ENCODE results near the gene LRRC8B.

The LRRC8B gene

DNA sequence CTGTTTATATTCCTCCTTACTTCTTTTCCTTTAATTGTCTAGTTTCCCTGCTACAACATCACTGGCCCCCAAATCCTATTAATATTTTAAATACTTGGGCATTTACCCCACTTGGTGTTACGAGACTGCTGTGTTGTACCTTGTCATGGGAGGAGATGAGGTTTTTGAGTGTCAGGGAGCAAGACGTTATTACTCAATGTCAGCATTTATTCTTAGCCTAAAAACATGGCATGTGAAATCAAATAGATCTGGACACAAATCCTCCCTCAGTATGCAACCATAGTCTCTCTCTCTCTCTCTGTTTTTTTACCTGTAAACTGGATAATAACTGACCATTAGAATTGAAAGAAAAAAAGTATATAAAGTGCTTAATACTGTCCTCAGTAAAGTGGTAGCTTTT is 4.6 kb downstream of the LRRC8B start:
- Histone ChIP-seq H3K9ac (ENCODE audit: low read depth, low read length) (no peak overlapping the region), H3K79me2 (ENCODE audit: insufficient read depth, low read length) (peaks cover 17% of the 10 kb centered on the region), H3K4me1 (ENCODE audit: insufficient read depth, low read length) (peaks cover 30% of the 10 kb centered on the region), H3K36me3 (ENCODE audit: insufficient read depth, low read length) (no peaks in the 10 kb centered on the region), H2AFZ (ENCODE audit: low read depth, low read length) (no peak overlapping the region), H3K27me3 (ENCODE audit: insufficient read depth, low read length, poor library complexity) (no peaks in the 10 kb centered on the region), H3K4me3 (ENCODE audit: low read depth in 1 of 2, low read length in 2 of 2) (no peak overlapping the region), H3K9me3 (ENCODE audit: insufficient read depth, low read length, severe bottlenecking) (no peaks in the 10 kb centered on the region), H3K4me2 (ENCODE audit: insufficient read depth, low read length) (no peak overlapping the region), H4K20me1 (ENCODE audit: insufficient read depth, low read length) (peaks cover 2% of the 10 kb centered on the region; the same call in 1 of the 2 replicates), H3K27ac (ENCODE audit: low read length) (no peak overlapping the region)
- DNase-seq (no peak), ATAC-seq (ENCODE audit: insufficient read depth, low read depth) (no peak)
- TF ChIP-seq, protein P1, sequence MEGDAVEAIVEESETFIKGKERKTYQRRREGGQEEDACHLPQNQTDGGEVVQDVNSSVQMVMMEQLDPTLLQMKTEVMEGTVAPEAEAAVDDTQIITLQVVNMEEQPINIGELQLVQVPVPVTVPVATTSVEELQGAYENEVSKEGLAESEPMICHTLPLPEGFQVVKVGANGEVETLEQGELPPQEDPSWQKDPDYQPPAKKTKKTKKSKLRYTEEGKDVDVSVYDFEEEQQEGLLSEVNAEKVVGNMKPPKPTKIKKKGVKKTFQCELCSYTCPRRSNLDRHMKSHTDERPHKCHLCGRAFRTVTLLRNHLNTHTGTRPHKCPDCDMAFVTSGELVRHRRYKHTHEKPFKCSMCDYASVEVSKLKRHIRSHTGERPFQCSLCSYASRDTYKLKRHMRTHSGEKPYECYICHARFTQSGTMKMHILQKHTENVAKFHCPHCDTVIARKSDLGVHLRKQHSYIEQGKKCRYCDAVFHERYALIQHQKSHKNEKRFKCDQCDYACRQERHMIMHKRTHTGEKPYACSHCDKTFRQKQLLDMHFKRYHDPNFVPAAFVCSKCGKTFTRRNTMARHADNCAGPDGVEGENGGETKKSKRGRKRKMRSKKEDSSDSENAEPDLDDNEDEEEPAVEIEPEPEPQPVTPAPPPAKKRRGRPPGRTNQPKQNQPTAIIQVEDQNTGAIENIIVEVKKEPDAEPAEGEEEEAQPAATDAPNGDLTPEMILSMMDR (IDR thresholded peaks at IDR 0.05; ENCODE audit: borderline replicate concordance, extremely low read depth, low read length, poor library complexity, severe bottlenecking): no peak
- TF ChIP-seq EZH2 (IDR thresholded peaks at IDR 0.05; ENCODE audit: borderline replicate concordance, low read depth, low read length, severe bottlenecking): no peak

DNA sequence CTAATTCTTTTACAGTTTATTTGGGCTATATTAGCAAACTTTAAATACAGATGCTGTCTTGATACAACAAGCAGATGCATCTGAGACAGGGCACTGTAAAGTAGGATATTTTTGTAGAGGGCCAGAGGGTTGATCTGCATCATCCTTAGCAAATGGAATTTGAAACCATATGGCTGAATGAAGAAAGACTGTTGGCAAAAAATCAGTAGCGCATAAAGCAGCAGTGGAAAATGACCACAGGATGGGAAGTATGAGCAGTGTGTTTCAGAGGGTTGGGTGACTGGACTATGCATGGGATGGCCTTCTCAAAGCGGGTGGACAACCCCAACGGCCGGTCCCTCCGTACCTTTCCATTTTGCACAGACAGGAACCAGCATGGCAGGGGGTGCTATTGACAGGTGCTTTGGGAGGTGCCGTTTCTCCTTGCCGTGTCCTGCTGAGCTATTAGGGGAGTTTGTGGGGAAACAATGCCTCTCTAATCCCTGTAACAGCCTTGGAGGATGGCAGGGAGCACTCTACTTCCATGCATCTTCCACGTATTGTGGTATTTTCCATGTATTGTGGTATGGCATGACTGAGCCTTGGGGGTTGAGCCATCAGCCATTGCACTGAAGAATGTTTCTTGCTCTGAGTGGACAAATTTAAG is 5.9 kb downstream of the LRRC8B start:
- peaks cover 13% of the 10 kb centered on the region for H3K79me2 ChIP-seq (ENCODE audit: insufficient read depth, low read length)
- H3K9me3 ChIP-seq (ENCODE audit: insufficient read depth, low read length, severe bottlenecking): no peaks in the 10 kb centered on the region
- no peak overlapping the region for H3K4me2 ChIP-seq (ENCODE audit: insufficient read depth, low read length)
- no peaks in the 10 kb centered on the region for H3K36me3 ChIP-seq (ENCODE audit: insufficient read depth, low read length)
- TF ChIP-seq, protein P1 (IDR thresholded peaks at IDR 0.05; ENCODE audit: borderline replicate concordance, extremely low read depth, low read length, poor library complexity, severe bottlenecking): no peak
- no peak for TF ChIP-seq EZH2 (IDR thresholded peaks at IDR 0.05; ENCODE audit: borderline replicate concordance, low read depth, low read length, severe bottlenecking)
- ATAC-seq (ENCODE audit: insufficient read depth, low read depth) (no peak), DNase-seq (no peak)
- H3K4me1 ChIP-seq (ENCODE audit: insufficient read depth, low read length): peaks cover 19% of the 10 kb centered on the region
- no peak overlapping the region for H3K27ac ChIP-seq (ENCODE audit: low read length)
- H3K4me3 ChIP-seq (ENCODE audit: low read depth in 1 of 2, low read length in 2 of 2): no peak overlapping the region
- H3K27me3 ChIP-seq (ENCODE audit: insufficient read depth, low read length, poor library complexity): no peaks in the 10 kb centered on the region
- no peak overlapping the region for H2AFZ ChIP-seq (ENCODE audit: low read depth, low read length)
- no peak overlapping the region for H3K9ac ChIP-seq (ENCODE audit: low read depth, low read length)
- H4K20me1 ChIP-seq (ENCODE audit: insufficient read depth, low read length): peaks cover 2% of the 10 kb centered on the region; the same call in 1 of the 2 replicates

DNA sequence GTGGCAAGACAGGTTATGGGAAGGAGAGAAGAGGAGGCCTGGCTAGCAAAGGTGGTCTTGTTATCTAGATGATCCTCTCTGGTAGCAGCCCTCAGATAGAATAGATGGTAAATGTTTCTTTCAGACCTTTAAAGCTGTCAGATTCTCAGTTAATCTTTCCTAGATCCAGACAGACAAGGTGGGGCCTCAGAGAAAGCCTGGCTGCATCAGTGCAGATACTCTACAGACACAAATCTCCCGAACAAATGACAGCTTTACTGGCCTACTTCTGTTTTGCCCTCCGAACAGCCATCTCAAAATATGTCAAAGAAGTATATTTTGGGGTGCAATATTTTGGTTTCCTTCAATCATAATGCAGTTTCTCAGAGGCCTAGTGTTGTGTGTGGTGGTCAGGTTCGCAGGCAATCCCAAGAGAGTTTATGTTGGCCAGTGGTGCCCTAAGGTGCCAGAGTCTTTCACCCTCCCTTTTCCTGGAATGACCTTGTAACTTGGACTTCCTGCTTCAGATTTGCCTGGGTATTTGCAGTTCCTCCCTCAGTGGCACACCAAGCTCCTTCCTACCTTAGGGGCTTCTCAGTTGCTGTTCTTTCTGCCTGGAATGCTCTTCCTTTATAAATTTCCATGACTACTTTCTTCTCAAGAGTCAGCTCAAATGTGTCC is 7.0 kb downstream of the LRRC8B start:
- H3K4me2 ChIP-seq (ENCODE audit: insufficient read depth, low read length): no peak overlapping the region
- no peak overlapping the region for H3K9ac ChIP-seq (ENCODE audit: low read depth, low read length)
- no peaks in the 10 kb centered on the region for H3K9me3 ChIP-seq (ENCODE audit: insufficient read depth, low read length, severe bottlenecking)
- no peak for ATAC-seq (ENCODE audit: insufficient read depth, low read depth)
- H3K4me3 ChIP-seq (ENCODE audit: low read depth in 1 of 2, low read length in 2 of 2): no peak overlapping the region
- H3K4me1 ChIP-seq (ENCODE audit: insufficient read depth, low read length): peaks cover 9% of the 10 kb centered on the region
- no peak for TF ChIP-seq EZH2 (IDR thresholded peaks at IDR 0.05; ENCODE audit: borderline replicate concordance, low read depth, low read length, severe bottlenecking)
- TF ChIP-seq, protein P1 (IDR thresholded peaks at IDR 0.05; ENCODE audit: borderline replicate concordance, extremely low read depth, low read length, poor library complexity, severe bottlenecking): no peak
- H3K27me3 ChIP-seq (ENCODE audit: insufficient read depth, low read length, poor library complexity): no peaks in the 10 kb centered on the region
- H3K79me2 ChIP-seq (ENCODE audit: insufficient read depth, low read length): peaks cover 13% of the 10 kb centered on the region
- DNase-seq: no peak
- no peak overlapping the region for H2AFZ ChIP-seq (ENCODE audit: low read depth, low read length)
- H4K20me1 ChIP-seq (ENCODE audit: insufficient read depth, low read length): peaks cover 2% of the 10 kb centered on the region; the same call in 1 of the 2 replicates
- H3K27ac ChIP-seq (ENCODE audit: low read length): no peak overlapping the region
- H3K36me3 ChIP-seq (ENCODE audit: insufficient read depth, low read length): no peaks in the 10 kb centered on the region

All from DND-41 (cell line).